Loucy (cell line): ENCODE results near the gene LMAN1L.

ENCODE experiments used
- CTCF ChIP-seq: fragments of 200-600 bp; sonication (generic); conservative IDR thresholded peaks from 2 replicates; pipeline ENCODE4 v1.5.1; 2014; ENCODE audit warnings: mild to moderate bottlenecking, antibody characterized with exemption, low read length
- EZH2phosphoT487 ChIP-seq: fragments of 200-600 bp; IDR thresholded peaks from 2 replicates; pipeline ENCODE4 v1.6.1; 2018; ENCODE audit warnings: antibody characterized with exemption, mild to moderate bottlenecking, moderate library complexity, borderline replicate concordance

GRCh38 chr15:74839526-74840395 is 27.1 kb downstream of the LMAN1L start:
- TF ChIP-seq CTCF = peak; percentile 34
- TF ChIP-seq EZH2phosphoT487 = no peak
